Smooth muscle cell of trachea (primary cell): ENCODE data around the gene FAM174C. TPM values are rescaled to one million over a fixed set of nuclear protein-coding genes. Genes with fewer than 3 reads are reported as not detected.

Experiments
- total RNA-seq: library from RNA; depleted of rRNA; stranded (reverse); fragments of >200 nt; gene quantifications from 2 replicates; pipeline ENCODE4 v1.2.1, GENCODE V29; 2014

The FAM174C gene
- total RNA-seq: 29.7 and 45.3 TPM in 2 replicates

GRCh38 chr19:1275260-1275975, at the start of gene FAM174C:
Gene FAM174C (plus strand): TSS chr19:1275530. CDS start chr19:1275550, 20 bp downstream.

DNA sequence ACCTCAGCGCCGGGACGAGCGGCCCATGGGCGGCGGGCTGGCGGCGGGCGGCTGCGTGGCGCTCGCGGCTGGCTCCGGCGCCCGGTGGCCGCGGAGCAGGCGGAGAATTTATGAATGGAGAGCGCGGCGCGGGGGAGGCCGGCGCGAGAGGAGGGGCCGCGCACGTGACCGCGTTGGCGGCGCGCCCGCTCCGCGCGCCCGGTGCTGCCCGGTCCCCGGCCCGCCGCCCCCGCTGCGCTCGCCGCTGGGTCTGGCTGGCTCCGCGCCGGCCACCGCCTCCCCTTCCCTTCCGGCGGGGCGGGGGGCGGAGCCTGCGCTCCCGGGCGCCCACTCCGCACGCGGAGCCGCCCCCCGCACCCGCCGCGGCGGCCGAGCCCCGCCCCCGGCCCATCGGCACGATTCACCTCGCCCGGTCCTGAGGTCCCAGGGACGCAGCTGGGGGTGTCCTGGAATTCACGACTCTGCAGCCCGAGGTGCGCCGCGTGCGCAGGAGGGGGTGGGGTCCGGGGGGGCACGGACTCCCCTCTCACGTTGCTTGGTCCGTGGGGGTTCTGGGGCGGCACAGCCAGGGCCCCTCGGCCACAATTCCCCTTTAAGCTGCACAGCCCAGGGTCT, 37.5 kb upstream of the FAM174C start, which contains the start of gene CBARP:
Gene CBARP (minus strand): TSS at position 252 of the 615 bp plus-strand sequence. CDS start 1,905 bp downstream, outside the sequence.

GRCh38 chr19:1241417-1242095, 33.8 kb upstream of the FAM174C start, which contains the start of gene ATP5F1D:
Gene ATP5F1D (plus strand): TSS chr19:1241751. CDS start chr19:1241851, 100 bp downstream.

DNA sequence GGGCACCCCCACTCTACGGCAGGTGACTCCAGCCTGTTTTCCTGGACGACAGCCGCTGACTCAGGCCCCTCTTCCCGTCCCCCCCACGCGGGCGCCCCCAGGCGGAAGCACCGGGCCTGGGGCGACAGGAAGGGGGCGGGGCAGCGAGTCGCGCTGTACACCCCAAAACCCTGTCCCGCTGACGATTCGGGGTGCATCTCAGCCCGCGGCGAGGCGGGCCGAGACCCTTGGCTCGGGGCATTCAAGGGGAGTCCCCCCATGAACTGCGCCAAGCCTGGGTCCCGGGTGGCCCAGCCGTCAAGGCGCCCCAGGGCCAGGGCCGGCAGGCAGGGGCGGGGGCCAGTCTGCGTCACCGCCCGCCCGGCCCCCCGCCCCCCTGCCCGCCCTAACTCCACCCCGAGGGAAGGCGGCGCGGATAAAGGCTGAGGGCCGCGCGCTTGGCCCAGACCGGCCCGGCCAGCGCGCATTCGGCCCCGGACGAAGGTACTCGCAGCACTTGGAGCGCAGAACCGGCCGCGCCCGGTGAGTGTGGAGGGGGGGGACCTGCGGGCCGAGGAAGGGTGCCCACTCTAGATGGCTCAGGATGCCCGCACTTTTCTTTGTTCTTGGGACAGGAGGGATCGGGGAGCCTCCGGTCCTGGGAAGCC, 27.1 kb upstream of the FAM174C start, which contains the start of gene MIDN:
Gene MIDN (plus strand): TSS at position 445 of the 647 bp plus-strand sequence. CDS start 1,714 bp downstream, outside the sequence.

DNA sequence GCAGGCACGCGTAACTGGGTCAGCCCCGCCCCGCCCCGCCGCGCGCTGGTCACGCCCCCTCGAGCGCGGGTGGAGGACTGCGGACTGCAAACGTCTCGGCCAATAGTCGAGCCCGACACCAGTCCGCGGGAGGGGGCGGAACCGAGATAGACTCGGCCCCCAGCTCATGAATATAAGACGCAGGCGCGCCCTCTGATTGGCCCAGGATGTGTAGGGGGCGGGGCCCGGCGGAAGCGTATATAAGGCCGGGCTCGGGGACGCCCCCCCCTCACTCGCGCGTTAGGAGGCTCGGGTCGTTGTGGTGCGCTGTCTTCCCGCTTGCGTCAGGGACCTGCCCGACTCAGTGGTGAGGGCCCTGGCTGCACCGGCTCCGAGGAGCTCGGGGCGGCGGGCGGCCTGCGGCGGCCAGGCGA, 6.3 kb upstream of the FAM174C start, which contains the start of gene CIRBP:
Gene CIRBP (plus strand): TSS at position 268 of the 413 bp plus-strand sequence. CDS start 1,602 bp downstream, outside the sequence.

GRCh38 chr19:1285737-1286360, 10.5 kb downstream of the FAM174C start, which contains the start of gene EFNA2:
Gene EFNA2 (plus strand): TSS chr19:1285873. CDS start chr19:1286169, 296 bp downstream.

Other genes starting within 250 kb of the FAM174C start
- 186 and 319 TPM in 2 replicates for gene CNN2, start 248.9 kb upstream of the FAM174C start, total RNA-seq
- gene ABCA7, start 235.4 kb upstream of the FAM174C start, total RNA-seq: 6.0 and 7.9 TPM in 2 replicates
- gene ARHGAP45, start 208.4 kb upstream of the FAM174C start, total RNA-seq: 1.7 and 4.0 TPM in 2 replicates
- 135 and 143 TPM in 2 replicates for gene POLR2E, start 180.2 kb upstream of the FAM174C start, total RNA-seq
- 249 and 483 TPM in 2 replicates for gene GPX4, start 171.5 kb upstream of the FAM174C start, total RNA-seq
- gene SBNO2, start 101.3 kb upstream of the FAM174C start, total RNA-seq: 36.8 and 60.2 TPM in 2 replicates
- gene STK11, start 69.8 kb upstream of the FAM174C start, total RNA-seq: 79.3 and 109 TPM in 2 replicates
- 1.6 and 5.3 TPM in 2 replicates for gene CBARP, start 37.5 kb upstream of the FAM174C start, total RNA-seq
- 26.8 and 51.5 TPM in 2 replicates for gene ATP5F1D, start 33.8 kb upstream of the FAM174C start, total RNA-seq
- 24.9 and 33.2 TPM in 2 replicates for gene MIDN, start 26.9 kb upstream of the FAM174C start, total RNA-seq
- gene CIRBP, start 6.2 kb upstream of the FAM174C start, total RNA-seq: 98.2 and 370 TPM in 2 replicates
- gene EFNA2, start 10.3 kb downstream of the FAM174C start, total RNA-seq: not detected in 2 replicates
- gene NDUFS7, start 108.4 kb downstream of the FAM174C start, total RNA-seq: 63.7 and 92.6 TPM in 2 replicates
- gene GAMT, start 126.0 kb downstream of the FAM174C start, total RNA-seq: 33.7 and 61.5 TPM in 2 replicates
- gene DAZAP1, start 132.1 kb downstream of the FAM174C start, total RNA-seq: 50.4 and 60.5 TPM in 2 replicates
- 434 and 768 TPM in 2 replicates for gene RPS15, start 162.9 kb downstream of the FAM174C start, total RNA-seq
- gene APC2, start 174.6 kb downstream of the FAM174C start, total RNA-seq: 0.29 and 0.83 TPM in 2 replicates
- gene C19orf25, start 203.7 kb downstream of the FAM174C start, total RNA-seq: 30.8 and 41.5 TPM in 2 replicates
- gene PCSK4, start 214.8 kb downstream of the FAM174C start, total RNA-seq: 1.5 and 4.0 TPM in 2 replicates
- 0.87 and 4.6 TPM in 2 replicates for gene REEP6, start 215.7 kb downstream of the FAM174C start, total RNA-seq
- 5.7 and 11.7 TPM in 2 replicates for gene ADAMTSL5, start 237.5 kb downstream of the FAM174C start, total RNA-seq
- gene PLK5, start 248.5 kb downstream of the FAM174C start, total RNA-seq: 0.17 TPM in 1 of 2 replicates, not detected in the other